ENCODE results near the gene LDLRAD3.

LDLRAD3 gene

DNA sequence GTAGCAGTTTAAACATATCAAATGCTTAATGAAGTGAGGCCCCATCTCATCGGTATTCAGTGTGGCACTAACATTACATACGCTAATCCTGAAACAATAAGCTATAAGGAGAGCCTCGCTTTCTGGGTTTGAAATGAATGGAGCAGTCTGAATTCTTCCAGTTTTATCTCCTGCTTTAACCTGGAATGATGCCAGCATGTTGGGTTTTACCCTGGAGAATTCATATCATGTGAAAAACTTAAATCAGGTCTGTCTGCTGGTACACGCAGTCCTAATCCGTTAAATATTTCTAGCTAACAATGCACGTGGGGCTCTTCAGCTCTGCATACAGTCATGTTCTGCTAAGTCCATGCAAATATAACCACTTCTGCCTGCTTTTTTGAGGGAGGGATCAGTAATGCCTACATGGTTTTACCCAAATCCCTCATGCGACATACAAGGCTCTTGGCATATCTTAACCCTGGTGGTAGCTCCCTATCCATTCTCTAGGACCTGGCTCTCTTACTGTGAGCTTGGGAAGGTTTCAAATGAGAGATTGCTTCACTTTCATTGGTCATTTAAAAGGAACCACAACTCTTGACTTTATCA, 252.6 kb downstream of the LDLRAD3 start:
- H3K4me3 ChIP-seq (ENCODE audit: low read length) = no peak overlapping the region
- TF ChIP-seq, protein P1, sequence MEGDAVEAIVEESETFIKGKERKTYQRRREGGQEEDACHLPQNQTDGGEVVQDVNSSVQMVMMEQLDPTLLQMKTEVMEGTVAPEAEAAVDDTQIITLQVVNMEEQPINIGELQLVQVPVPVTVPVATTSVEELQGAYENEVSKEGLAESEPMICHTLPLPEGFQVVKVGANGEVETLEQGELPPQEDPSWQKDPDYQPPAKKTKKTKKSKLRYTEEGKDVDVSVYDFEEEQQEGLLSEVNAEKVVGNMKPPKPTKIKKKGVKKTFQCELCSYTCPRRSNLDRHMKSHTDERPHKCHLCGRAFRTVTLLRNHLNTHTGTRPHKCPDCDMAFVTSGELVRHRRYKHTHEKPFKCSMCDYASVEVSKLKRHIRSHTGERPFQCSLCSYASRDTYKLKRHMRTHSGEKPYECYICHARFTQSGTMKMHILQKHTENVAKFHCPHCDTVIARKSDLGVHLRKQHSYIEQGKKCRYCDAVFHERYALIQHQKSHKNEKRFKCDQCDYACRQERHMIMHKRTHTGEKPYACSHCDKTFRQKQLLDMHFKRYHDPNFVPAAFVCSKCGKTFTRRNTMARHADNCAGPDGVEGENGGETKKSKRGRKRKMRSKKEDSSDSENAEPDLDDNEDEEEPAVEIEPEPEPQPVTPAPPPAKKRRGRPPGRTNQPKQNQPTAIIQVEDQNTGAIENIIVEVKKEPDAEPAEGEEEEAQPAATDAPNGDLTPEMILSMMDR (conservative IDR thresholded peaks at IDR 0.05; ENCODE audit: low read length) = no peak
- DNase-seq (ENCODE audit: low read depth) = peak; percentile 27

DNA sequence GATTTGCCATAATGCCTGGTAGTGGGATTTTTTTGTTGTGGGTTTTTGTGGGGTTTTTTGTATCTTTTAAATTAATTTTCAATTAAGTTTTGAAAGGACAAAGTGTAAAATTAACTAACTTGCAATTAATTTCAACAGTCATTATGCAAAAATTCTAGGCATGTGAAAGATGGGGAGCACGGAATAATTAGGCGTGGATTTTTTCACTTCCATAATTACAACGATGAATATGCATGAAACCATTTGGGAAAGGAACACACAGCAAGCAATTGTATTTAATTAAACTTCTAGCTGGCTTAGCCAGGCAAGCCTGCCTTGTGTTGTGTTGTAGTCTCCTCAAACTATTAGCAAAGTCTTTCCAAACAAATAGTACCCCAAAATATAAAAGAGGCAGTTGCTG, 257.5 kb downstream of the LDLRAD3 start:
- DNase-seq (ENCODE audit: low read depth) = no peak
- no peak overlapping the region for H3K4me3 ChIP-seq (ENCODE audit: low read length)
- TF ChIP-seq, protein P1 (conservative IDR thresholded peaks at IDR 0.05; ENCODE audit: low read length) = no peak

DNA sequence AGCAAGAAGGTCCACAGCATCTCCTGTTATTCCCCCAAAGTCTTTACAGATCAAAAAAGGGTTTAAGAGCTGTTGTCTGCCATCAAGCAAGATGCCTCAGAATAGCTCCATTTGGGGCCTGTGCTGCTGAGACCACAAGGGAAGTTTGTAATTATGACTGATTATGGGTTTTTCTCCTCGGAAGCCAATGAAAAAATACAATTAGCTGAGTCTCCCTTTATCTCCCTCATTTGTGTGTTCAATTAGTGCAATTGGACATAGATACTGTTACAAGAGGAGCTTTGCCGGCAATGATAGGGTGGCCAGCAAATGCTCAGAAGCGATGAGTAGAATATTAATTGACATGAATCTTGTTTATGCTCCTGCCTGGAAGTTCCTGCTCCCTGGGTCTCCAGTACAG, 261.7 kb downstream of the LDLRAD3 start:
- no peak for DNase-seq (ENCODE audit: low read depth)
- H3K4me3 ChIP-seq (ENCODE audit: low read length) = no peak overlapping the region
- TF ChIP-seq, protein P1 (conservative IDR thresholded peaks at IDR 0.05; ENCODE audit: low read length) = no peak

DNA sequence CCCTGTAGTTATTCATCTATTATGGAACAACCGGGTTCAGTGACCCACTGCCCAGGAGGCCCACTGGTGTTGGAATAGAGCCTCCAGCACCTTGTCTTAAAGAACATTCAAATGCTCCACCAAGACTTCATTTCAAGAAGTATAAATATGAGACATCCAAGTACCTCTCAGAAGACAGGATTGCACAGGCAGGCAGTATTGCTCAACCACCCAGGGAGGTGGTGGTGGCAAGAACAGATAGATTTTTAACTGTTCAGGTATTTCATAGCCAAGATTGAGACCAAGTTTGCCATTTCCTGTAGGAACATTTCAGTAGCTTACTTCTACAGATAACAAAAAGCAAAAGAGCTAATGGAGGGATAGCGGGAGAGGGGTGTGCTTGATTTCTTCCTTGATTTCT, 266.7 kb downstream of the LDLRAD3 start:
- no peak for DNase-seq (ENCODE audit: low read depth)

DNA sequence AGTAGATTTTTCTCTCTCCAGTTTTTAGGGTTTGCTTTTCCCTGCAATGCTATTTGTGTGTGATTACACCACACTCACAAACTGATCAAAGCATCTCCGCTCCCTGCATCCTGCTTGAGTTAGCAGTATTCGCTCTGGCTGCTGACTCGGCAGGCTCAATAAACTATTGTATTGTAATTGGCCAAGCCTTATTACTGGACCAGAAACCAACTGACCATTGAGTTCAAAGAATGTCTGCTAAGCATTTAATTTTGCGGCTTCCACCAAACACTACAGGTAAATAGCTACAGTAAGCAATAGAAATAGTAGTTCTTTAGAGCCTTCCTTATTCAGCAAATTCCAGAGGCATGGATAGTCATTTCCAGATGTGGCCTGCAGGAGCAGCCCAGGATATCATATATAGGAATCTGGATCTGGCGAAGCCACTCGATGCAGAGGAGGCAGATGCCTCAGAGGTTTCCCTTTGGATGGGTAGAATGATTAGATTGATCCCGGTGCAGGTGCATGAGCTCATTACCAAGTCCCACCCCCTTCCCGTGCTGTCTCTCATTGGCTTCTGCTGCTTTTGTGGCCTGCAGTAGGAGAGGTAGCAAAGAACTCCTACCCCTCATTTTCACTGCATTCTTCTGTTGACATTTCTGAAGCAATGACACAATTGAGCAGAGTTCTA, 268.0 kb downstream of the LDLRAD3 start:
- H3K4me3 ChIP-seq (ENCODE audit: low read length) = no peak overlapping the region
- DNase-seq (ENCODE audit: low read depth) = no peak
- TF ChIP-seq, protein P1 (conservative IDR thresholded peaks at IDR 0.05; ENCODE audit: low read length) = no peak

More for the DNA sequence above, 266.7 kb downstream of the LDLRAD3 start:
- no peak overlapping the region for H3K4me3 ChIP-seq (ENCODE audit: low read length)
- TF ChIP-seq, protein P1 (conservative IDR thresholded peaks at IDR 0.05; ENCODE audit: low read length) = no peak

DNA sequence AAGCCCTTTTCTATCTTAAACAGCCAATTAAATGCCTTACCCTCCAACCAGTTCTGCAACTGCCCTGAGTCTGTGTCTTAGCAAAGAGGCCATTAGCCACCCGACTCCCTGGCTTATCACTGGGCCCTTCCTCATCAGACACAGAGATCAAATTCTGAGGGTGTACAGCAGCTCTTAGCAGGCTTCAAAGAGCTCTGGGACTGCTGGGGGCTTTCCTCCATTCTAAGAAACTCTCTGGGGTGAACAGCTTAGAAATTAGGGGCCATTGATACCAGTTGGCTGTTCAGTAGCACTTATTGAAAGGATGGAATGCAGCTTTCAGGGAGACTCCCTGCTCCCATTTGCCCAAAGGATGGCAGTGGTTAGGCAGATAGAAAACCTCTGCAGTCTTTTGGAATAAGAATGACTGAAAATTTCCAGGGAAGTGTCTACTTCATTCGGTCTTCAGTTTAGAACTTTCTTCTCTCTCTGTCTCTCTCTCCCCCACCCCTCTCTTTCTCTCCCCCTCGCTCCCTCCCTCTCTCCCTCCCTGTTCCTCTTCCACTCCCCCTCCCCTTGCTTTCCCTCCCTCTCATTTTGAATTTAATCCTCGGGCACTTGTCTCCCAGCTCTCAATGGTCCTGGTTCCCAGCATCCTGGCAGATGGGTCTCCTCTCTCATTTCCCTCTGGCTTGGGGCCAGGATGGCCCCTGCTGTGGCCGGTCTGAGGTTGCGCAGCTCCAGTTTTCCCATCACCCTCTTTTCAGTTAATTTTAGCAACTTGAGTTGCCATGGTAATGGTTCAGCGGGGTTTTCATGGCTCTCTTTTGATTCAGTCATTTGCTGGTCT, 268.9 kb downstream of the LDLRAD3 start:
- TF ChIP-seq, protein P1 (conservative IDR thresholded peaks at IDR 0.05; ENCODE audit: low read length) = no peak
- DNase-seq (ENCODE audit: low read depth) = no peak
- H3K4me3 ChIP-seq (ENCODE audit: low read length) = no peak overlapping the region
